DOHH2 (cell line): ENCODE data around the gene ADM5.

ENCODE experiments used
- EZH2phosphoT487 ChIP-seq: fragments of 200-600 bp; sonication (generic); IDR thresholded peaks from 2 replicates; pipeline ENCODE4 v1.6.1; 2017; ENCODE audit warnings: borderline replicate concordance, mild to moderate bottlenecking, antibody characterized with exemption, low read length, moderate library complexity, mixed read lengths
- TF ChIP-seq, protein P1 (sequence below): fragments of 200-600 bp; sonication (generic); IDR thresholded peaks from one replicate; pipeline ENCODE4 v1.5.1; 2014; ENCODE audit warnings: antibody characterized with exemption, mild to moderate bottlenecking, low read depth, low read length; ENCODE audit not compliant: poor library complexity, severe bottlenecking

DNA sequence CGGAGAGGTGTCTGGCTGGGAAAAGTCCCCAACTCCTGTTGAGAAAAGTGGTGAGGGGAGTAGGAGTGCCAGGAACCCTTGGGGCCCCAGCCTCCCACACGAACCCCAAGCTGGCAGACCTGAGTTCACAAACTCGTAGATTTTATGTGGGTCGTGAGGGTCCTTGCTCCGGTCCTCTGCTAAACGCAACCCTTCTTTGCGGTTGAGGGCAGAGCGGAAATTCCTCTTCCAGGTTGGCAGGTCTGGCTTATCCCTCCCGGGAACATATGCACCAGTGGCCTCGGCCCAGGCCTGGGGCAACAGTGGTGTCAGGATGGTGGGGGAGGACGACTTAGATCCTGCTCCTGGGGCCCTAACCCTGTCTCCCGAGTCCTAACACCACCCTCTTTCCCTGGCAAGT is 26.2 kb upstream of the ADM5 start:
- TF ChIP-seq, protein P1, sequence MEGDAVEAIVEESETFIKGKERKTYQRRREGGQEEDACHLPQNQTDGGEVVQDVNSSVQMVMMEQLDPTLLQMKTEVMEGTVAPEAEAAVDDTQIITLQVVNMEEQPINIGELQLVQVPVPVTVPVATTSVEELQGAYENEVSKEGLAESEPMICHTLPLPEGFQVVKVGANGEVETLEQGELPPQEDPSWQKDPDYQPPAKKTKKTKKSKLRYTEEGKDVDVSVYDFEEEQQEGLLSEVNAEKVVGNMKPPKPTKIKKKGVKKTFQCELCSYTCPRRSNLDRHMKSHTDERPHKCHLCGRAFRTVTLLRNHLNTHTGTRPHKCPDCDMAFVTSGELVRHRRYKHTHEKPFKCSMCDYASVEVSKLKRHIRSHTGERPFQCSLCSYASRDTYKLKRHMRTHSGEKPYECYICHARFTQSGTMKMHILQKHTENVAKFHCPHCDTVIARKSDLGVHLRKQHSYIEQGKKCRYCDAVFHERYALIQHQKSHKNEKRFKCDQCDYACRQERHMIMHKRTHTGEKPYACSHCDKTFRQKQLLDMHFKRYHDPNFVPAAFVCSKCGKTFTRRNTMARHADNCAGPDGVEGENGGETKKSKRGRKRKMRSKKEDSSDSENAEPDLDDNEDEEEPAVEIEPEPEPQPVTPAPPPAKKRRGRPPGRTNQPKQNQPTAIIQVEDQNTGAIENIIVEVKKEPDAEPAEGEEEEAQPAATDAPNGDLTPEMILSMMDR: no peak
- no peak for TF ChIP-seq EZH2phosphoT487
